PFSK-1 (cell line): ENCODE results near the gene ITGBL1.

ENCODE experiments used
- POLR2AphosphoS5 ChIP-seq: IDR thresholded peaks from 2 replicates; pipeline ENCODE4 v1.6.1; 2012; ENCODE audit warnings: low read depth, mild to moderate bottlenecking, control low read depth, low read length, moderate library complexity
- REST ChIP-seq, 2 experiments: IDR thresholded peaks; 2 replicates each; pipeline versions ENCODE4 v1.6.1 to v1.8.0; 2011 to 2012; ENCODE audit warnings: low read depth in 2 of 2, low read length in 2 of 2, control low read depth in 1 of 2, inconsistent platforms in 1 of 2, mild to moderate bottlenecking in 1 of 2, moderate library complexity in 1 of 2; ENCODE audit not compliant: insufficient read depth in 1 of 2
- SIN3A ChIP-seq: IDR thresholded peaks from 2 replicates; pipeline ENCODE4 v1.6.1; 2012; ENCODE audit warnings: mild to moderate bottlenecking, low read length, moderate library complexity, borderline replicate concordance; ENCODE audit not compliant: insufficient read depth
- TAF1 ChIP-seq: IDR thresholded peaks from 2 replicates; pipeline ENCODE4 v1.6.1; 2012; ENCODE audit warnings: low read length, control low read depth, borderline replicate concordance; ENCODE audit not compliant: insufficient read depth

GRCh38 chr13:101565317-101565716 lies 112.8 kb downstream of the ITGBL1 start:
- TF ChIP-seq POLR2AphosphoS5 (no peak), REST (IDR thresholded peaks at IDR 0.05; ENCODE audit: insufficient read depth in 1 of 2, low read depth in 2 of 2, low read length in 2 of 2) (no peak), TAF1 (no peak), SIN3A (no peak)
